GM19455 (cell line): ENCODE results near the gene JADE1.

ENCODE experiments used
- ATAC-seq: cut with Tn5 transposase; IDR thresholded peaks from one replicate; pipeline ENCODE4 v1.9.1; 2021; ENCODE audit not compliant: unreplicated experiment

The JADE1 gene

DNA sequence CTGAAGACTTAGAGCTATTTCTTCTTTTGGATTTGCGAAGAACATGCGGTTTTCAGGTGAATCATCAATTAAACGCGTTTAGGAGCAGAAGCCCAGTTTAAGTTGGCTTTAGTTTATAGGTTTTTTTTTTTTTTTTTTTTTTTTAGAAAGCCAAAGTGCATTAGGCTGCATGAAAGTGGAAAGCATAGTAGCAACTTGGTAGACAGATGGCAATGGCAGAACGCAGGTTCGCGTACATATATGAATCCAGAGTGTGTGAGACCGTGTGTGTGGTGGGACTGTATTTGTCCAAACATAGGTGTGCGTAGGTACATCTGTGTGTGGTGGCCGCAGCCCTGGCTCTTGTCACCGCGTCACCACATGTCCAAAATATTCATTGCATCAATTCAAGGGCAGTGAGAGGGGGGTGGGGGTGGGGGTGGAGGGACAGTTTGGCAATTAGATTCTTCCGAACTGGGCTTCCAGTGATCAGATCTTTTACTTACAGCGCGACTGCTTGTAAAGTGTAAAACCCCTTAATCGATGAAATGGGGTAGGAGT is 901 bp downstream of the JADE1 start:
- ATAC-seq: no peak

DNA sequence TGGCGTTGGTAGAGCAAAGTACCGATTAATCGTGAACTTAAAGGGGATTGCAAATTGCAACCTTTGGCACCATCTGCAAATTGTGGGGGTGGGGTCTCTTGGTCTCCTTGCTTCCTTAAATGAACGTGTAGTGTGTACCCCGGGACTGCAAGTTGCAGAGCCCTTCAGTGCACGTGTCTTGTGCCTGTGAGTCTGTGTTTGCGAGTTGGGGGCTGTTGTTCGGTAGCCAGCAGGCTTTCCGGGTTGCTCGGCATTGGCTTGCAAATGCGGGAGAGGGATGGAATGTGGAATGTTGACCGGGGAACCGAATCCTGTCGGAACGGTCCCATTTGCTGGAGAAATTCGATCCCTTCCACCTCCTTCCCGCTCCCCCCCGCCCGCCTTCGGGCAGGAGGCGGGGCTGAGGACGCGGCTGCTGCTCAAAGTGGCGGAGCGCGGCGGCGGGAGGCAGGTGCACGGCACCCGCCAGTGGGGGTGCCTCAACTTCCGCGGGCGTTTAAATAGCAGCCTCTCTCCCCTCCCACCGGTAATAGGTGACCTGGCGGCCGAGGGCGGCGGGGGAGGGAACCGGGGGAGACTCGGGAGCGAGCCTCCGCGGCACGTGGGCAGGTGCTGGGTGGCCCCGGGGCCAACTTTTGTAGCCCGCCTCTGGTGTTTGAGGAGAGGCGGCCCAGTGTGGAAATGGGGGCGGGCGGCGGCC is 1.5 kb downstream of the JADE1 start:
- peak; percentile 52 for ATAC-seq

DNA sequence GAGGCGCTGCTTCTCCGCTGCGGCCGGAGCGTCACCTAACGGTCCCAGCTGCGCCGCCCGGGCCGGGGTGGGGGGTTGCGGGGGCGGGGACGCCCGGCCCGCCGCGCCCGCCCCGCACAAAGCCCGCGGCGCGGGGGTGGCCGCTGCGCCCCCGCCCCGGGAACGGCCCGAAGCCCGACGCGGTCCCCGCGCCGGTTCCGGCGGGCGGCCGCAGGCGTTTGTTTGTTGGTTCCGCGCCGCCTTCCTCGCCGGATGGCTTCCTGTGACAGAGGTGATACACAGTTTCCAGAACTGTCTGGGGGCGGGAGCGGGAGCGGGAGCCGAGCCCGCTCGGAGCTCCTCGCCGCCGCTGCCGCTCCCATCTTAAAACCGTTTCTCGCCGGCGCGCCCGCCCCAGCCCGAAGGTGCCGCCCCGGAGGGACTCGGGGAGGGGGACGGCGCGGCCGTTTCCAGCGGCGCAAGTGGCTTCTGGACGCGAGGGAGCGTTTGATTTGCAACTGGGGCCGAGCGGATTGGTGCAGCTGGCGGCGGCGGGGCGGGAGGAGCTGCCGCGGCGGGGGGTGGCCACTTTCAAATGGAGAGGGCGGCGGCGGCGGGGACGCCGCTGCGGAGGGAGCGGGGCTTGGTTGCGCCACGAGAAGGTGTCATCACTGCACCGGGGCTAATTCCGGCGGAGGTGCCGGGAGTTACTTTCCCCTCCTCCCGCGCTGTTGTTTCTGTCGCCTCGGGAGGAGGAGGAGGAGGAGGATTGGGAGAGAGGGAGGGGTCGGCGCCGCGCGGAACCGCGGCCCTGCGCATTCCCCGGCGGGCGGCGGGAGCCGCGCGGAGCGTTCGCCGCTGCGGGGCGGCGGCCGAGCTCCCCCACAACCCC is 2.3 kb downstream of the JADE1 start:
- ATAC-seq: peak; percentile 51

DNA sequence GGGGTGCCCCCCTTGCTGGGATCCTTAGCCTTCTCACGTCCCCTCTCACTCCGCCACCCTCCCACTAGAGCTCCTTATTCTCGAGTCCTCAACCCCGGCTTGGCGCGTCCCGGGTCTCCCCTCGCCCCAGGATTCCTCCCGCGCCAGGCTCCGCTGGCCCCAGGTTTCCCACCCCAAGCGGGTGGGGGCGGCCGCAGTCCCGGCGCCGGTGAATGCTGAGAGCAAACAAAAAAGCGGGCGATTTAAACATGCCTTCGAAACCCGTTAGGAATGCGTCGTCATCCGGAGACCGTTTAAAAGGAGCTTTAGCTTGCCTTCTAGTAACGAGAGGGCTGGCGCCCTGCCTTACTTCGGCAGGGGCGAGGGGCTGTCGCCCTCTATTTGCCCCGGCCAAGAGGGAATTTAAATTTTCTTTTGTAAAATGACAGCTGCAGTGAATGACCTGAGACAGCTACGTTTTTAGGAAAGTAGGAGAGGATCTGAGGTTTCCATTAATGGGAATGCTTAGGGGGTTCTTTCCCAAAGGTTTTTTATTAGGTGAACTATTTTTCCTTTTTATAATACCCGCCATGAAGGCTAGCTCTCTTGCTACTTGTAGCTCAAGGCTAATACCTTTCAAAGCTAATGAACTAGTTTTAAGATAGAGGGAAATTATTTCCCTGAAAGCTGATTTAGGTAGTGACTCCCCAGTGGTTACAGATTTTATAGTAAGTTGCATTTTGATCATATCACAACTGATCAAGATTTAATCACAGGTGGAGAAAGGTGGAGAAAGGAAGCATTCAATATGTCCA is 3.1 kb downstream of the JADE1 start:
- ATAC-seq: peak; percentile 1

DNA sequence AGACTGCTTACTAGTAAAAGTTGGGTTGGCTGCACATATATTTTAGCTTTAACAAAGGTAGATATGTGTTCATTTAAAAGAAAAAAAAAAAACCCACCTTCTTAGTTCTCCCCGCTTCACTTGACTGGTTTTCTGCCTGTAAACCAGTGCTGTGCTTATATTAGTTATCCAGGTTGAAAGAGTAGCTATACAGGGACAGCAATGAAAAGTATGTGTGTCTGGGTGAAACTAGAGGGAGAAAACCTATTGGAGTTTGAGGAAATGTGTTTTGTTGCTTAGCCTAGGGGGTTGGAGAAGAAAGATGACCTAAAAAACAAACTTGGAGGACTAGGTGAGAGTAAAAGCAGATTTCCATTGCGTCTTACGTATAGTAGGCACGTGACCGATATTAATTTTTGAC is 4.5 kb downstream of the JADE1 start:
- ATAC-seq: no peak

DNA sequence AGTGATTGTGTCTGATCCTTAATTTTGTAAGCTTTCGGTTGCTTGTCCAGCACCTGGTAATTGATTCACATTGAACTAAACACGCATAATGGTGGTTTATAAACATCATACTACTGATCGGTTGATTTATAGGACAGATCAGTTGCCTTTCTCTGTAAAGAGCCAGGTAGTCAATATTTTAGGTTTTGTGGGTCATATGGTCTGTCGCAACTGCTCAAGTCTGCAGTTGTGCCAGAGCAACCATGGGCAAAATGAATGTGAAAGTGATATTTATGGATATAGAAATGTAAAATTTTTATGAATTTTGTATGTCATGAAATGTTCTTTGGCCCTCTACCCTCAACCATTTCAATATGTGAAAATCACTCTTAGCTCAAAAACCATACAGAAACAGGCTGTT is 8.9 kb downstream of the JADE1 start:
- ATAC-seq: no peak

DNA sequence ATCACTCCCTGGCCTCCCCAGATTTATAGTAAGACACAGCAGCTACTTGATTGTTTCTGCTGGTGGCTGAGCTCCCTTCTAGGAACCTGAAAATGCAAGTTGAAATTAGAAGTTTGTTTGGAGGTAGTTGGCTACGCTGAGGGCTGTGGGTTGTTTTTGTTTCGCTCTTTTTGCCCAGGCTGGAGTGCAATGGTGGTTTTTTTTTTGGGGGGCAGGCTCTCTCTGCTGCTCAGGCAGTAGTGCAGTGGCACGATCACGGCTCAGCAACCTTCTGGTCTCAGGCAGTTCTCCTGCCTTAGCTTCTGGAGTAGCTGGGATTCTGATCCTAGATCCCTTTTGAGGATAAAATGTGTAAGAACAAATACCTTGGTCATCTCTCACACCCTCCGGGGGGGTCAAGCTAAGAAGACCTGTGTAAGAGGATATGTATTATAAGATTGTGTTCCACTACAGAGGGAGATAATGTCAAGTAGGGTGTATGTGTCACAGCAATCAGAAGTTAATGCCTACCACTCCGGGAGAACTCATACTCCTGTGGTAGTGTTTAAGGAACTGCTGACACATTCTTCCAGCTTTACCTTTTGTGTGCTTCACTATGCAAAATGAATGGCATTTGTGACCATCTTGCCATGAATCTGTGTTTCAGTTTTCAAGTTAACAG is 9.7 kb downstream of the JADE1 start:
- ATAC-seq: no peak

DNA sequence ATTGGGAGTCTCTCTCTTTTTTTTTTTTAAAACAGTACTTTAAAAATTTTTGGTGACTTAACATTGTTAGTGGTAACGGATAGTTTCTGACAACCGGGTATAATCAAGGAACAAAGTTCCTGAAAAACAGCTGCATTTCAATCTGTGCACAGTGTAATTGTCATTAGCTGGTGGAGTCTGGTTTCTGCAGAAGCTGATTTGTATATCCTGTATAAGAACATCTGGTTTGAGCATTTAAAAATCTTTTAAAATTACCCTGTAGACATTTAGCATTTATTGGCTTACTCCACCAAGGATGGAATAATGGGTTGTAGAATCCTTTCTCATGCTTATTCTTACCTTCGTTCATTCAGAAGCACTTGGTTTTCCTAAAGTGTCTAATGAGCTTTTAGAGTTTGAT is 11.2 kb downstream of the JADE1 start:
- ATAC-seq: no peak

DNA sequence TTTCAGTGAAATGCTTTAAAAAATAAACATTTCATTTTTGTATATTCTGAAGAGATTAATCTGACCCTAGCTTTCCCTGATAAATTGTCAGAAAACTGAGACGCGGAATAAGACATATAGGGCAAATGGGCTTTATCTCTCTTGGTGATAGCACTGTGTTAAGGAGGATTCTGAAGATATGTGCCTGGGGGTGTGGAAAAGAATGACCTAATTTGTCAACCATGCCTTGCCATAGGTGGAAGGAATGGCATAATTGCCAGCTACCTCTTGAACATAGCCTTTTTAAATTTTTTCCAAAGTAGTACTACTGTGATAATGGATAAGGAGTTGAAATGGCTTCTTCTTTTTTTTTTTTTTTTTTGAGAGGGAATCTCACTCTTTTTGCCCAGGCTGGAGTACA is 11.7 kb downstream of the JADE1 start:
- ATAC-seq: no peak

DNA sequence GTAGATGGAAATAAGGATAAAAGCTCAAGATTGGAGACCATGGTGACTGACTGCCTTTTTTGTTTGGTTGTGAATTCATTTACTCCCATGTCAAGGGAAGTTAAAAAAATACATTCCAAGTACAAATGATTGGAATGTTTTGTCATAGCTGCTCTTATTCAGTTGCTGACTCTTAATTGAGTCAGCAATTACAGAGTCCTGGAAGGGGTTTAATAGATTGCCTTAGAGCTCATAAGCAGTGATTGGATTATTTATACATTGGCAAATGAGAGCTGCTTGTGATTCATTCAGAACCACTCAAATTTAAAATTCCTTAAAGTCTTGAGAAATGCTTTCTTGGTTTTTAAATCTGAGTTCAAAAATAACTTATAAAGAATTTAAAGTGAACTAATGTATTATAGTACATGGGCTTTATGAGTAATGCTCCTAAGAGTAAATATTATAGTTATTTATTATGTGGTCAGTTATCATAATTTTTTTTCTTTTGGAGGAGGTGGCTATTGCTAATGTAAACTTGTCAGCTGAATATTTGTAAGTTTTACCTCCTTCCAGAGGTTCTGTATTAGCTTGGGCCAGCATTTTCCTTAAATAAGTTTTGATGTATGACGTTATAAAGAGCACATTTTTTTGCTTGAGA is 13.6 kb downstream of the JADE1 start:
- no peak for ATAC-seq

DNA sequence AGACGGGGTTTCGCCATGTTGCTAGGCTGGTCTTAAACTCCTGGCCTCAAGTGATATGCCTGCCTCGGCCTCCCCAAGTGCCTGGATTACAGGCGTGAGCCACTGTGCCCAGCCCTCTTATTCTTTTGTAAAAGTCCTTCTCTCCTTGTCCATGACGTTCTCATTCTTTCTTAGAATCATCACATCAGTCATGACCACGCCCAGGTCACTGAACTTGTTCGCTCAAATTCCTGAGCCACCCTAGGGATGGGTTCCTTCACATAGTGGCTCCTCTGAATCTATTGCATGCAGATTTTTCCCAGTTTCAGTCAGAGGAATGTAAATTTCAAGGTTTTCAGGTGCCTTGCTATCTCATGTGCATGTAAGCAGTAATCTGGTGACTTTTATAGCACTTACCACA is 15.7 kb downstream of the JADE1 start:
- ATAC-seq: no peak

DNA sequence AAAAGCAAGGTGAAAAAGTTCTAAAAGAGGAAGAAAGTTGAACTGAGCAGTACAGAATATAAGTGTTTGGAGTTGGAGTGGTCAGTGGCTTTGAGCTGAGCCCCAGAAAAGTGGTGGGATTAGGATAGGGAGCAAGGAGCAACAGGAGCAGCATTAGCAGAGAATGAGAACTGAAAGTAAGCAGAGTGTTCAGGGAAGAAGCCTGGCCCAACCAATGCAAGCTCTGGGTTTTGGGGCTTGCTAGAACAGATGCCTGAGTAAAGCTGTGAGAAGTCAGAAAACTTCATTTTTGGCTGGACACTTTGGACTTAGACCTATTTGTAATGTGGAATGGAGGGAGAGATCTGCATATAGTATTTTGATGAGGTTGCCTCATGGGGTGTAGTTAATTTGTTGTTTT is 17.8 kb downstream of the JADE1 start:
- no peak for ATAC-seq

DNA sequence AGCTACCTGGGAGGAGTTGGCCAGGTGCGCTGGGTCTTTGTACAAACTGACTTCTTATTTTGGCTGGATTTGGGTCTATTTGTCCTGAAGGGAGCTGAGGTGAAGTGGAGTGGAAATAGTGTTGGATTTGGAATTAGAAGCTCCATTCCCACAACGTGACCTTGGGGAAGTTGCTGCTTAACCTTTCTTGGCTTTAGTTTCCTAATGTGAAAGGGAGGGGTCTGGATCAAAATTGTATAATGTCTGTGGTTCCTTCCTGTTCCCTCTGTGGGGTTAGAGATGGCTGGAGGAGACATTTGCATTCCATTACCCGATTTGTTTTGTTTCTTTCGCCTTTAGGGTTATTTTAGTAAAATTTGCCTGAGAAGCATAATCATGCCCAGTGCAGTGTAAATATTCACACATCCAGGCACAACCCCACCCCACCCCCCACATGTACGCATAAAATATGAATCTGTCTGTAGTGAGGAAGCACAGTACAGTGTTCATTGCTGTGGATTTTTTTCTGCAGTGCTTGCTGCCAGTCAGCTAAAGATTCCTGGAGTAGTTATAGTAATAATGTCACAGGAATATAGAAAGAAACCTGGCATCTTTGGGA is 21.5 kb downstream of the JADE1 start:
- ATAC-seq: peak; percentile 25

DNA sequence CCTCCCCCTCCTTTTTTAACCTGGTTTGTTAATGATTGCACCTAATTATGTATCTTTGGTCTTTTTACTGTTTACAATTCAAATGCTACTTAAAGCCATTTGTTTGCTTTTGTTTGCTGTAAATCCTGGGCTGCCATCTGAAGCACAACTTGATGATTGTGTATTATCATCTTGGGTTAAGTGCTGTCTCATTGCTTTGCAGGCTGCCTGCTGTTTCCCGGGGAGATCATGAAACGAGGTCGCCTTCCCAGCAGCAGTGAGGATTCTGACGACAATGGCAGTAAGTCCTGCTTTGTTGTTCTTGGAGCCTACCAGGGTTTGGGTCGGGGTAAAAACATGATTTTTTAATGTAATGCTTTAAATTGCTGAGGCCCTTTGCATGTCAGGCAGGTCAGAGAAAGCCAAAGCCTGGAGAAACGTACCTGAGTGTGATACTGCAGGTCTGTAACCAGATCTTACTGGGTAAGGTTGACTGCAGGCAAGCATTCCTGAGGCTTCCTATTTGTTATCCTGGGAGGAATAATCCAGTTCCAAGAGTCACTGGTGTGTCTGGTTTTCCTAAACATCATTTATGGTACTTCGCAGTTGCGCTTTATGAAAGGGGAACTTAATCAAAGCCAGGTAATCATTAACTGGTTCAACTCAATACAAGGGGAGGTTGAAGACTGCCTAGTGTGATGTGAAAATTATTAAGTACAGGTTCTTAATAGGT is 22.2 kb downstream of the JADE1 start:
- no peak for ATAC-seq

DNA sequence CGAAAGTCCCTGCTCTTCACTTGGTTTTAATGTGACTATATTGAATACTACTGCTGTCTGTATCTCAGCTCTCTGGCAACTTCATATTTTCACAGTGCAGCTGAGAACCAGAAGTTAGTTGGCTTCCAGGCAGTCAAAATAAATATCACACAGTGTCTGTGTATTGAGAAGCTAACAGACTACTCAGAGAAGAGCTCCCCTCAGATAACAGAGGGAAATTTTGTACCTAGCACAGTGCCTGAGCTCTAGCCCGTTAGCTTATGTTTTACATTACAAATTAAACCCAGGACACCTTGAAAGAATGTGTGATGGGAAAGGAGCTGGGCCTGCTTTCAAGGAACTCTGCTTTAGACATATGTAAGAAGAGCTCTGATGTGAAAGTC is 22.7 kb downstream of the JADE1 start:
- ATAC-seq: no peak

DNA sequence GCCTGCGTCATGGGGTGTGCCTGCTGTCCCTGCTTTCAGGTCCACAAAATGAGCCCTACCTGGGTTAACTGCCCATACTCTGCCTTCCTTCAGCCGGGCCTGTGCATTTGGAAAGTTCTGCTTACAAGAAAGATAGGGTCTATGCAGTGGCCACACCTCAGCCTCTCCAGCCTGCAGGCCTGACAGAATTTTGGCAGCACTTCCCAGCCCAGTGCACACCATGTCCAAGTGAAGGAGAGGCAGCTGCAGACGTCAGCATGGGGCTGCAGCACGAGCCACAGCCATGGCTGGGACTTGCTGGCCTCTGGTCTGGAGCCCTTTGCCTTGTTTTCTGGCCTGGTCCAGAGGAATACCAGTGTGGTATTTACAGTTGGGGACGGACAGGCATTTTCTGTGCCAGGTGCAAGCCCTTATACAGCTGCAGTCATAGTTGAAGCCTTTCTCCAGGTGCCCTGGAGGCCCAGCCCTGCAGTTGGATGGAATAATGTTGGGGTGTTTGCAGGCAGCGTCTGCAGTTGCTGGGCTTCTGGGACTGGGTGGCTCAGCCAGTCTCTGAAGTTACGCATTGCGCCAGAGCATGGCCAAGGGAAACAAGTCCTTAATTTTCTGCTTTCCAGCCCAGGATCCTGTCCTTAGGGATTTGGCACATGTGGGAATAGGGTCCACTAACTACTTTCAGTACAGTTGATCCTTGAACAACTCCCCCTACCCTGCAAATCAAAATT is 26.2 kb downstream of the JADE1 start:
- no peak for ATAC-seq

DNA sequence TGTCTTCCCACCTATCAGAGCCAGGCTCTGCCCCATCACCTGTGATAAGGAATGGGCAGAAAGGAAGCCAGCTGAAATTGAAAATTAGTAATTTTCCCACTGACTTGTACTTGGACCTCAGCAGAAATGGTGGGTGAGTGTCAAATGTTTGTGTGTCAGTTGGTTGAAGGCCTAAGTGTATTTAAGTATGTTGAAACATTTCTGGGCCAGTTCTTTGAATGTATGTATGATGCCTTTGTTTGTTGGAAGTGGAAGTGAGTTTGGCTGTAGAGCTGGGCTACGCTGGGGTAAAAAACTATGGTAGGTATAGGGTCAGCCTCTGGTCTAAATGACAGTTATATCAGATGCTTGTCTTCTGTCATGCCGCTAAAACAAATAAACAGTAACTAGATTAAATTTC is 27.7 kb downstream of the JADE1 start:
- no peak for ATAC-seq

DNA sequence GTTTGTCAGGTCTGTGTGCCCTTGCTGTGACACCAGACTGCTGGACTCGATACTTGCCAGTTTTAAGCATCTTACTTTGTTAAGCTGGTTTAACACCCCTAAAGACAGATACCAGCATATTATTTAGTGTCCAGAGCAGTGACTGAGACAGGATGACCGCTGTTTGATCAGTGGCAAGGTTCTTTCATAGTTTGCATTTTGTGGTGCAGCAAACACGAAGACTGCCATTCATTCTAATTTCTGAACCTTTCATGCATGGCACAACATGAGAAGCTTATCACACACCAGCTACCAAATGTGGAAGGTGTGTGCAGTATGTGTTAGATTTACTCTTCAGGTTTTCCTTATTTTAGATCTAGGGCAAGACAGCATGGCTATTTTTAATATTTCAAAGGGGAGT is 28.2 kb downstream of the JADE1 start:
- ATAC-seq: no peak
